BE2C (cell line): ENCODE results near the gene SMARCAL1.

Source experiments
- DNase-seq: peaks from one replicate; pipeline ENCODE4 v3.0.0-alpha.2; 2020
- H3K27me3 ChIP-seq: fragments of 250-450 bp; sonication (Bioruptor Pico); 2 replicates; pipeline ENCODE4 v1.5.1; 2020; ENCODE audit warnings: mild to moderate bottlenecking
- H3K36me3 ChIP-seq: fragments of 250-450 bp; sonication (Bioruptor Pico); 2 replicates; pipeline ENCODE4 v1.5.1; 2020; ENCODE audit warnings: mild to moderate bottlenecking
- H3K4me1 ChIP-seq: fragments of 250-450 bp; sonication (Bioruptor Pico); 2 replicates; pipeline ENCODE4 v1.5.1; 2020
- H3K4me3 ChIP-seq: 2 replicates; pipeline ENCODE4 v1.5.1; 2011; ENCODE audit warnings: low read depth, low read length
- H3K9me3 ChIP-seq: fragments of 250-450 bp; sonication (Bioruptor Pico); 2 replicates; pipeline ENCODE4 v1.5.1; 2020
- TF ChIP-seq, protein P1 (sequence below): IDR thresholded peaks from 2 replicates; pipeline ENCODE4 v1.5.1; 2012; ENCODE audit warnings: mild to moderate bottlenecking, low read depth, low read length

Gene SMARCAL1

DNA sequence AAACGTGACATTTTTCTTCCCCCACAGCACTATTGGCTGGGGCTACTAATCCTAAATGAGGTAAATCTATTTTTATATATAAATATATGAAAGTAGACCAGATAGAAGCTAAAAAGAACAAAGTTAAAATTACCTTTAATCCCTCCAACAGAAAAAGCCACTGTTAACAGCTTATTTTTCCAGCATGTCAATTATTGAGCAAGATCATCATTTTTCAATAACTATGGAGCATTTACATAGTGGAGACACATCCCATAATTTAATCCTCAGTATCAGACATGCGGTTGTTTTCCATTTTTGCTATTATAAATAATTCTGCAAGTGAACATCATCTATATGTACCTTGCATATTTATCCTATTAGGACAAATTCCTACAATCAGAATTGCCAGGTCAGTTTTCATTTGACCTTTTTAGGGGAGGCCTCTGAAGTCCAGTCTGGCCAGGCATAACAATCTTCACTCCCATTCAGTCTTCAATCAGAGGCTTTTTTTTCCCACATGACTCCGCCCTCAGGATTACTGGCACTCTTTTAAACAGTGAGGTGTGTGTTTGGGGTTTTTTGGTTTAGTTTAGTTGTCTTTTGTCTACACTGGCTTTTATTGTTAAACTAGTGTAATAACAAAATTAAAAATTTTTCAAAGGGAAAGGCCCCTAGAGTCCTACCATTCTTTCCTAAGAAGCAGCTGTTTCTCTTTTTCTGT, 29.2 kb downstream of the SMARCAL1 start:
- DNase-seq = no peak
- Histone ChIP-seq H3K4me1 (no peaks in the 10 kb centered on the region), H3K9me3 (no peaks in the 10 kb centered on the region), H3K27me3 (no peaks in the 10 kb centered on the region), H3K36me3 (peaks cover 4% of the 10 kb centered on the region), H3K4me3 (no peak overlapping the region)
- TF ChIP-seq, protein P1, sequence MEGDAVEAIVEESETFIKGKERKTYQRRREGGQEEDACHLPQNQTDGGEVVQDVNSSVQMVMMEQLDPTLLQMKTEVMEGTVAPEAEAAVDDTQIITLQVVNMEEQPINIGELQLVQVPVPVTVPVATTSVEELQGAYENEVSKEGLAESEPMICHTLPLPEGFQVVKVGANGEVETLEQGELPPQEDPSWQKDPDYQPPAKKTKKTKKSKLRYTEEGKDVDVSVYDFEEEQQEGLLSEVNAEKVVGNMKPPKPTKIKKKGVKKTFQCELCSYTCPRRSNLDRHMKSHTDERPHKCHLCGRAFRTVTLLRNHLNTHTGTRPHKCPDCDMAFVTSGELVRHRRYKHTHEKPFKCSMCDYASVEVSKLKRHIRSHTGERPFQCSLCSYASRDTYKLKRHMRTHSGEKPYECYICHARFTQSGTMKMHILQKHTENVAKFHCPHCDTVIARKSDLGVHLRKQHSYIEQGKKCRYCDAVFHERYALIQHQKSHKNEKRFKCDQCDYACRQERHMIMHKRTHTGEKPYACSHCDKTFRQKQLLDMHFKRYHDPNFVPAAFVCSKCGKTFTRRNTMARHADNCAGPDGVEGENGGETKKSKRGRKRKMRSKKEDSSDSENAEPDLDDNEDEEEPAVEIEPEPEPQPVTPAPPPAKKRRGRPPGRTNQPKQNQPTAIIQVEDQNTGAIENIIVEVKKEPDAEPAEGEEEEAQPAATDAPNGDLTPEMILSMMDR = no peak

DNA sequence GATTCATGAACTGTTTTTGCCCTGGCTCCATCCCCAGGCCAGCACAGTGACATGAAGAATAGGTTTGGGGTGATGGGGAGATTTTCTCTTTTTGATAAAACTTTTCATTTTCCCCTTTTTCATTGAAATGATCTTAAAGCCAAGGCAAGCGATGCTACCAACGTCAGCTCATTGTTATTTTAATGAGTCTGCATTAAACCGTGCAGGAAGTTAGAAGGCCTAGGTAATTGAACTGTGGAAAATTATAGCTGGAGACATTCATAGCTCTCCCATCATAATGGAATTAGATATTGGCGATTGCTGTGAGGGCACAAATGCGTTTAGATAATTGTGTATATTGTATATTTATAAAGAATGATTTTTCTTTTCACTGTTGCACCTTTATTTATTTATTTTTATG, 33.2 kb downstream of the SMARCAL1 start:
- Histone ChIP-seq H3K27me3 (no peaks in the 10 kb centered on the region), H3K4me1 (no peaks in the 10 kb centered on the region), H3K9me3 (no peaks in the 10 kb centered on the region), H3K36me3 (peaks cover 2% of the 10 kb centered on the region), H3K4me3 (no peak overlapping the region)
- TF ChIP-seq, protein P1 = no peak
- no peak for DNase-seq

DNA sequence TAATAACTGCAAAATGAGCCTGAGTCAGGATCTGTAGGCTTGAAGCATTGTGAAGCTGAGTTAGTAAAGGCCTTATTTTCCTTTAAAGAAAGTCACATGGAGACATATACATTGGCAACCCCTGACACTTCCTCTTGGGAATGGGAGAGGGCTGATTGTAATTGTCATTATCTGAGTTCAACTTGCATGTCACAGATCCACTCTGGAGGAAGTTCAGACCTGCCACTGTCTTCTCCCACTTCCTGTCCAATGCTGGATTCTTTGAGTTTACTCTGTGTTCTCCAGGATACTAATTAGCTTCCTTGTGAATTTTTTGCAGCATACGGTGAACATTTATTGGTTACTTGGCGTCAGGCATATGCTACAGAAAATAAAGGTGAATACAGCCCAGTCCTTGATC, 34.1 kb downstream of the SMARCAL1 start:
- no peaks in the 10 kb centered on the region for H3K4me1 ChIP-seq
- H3K27me3 ChIP-seq = no peaks in the 10 kb centered on the region
- TF ChIP-seq, protein P1 = no peak
- peaks cover 9% of the 10 kb centered on the region for H3K36me3 ChIP-seq
- no peak for DNase-seq
- no peak overlapping the region for H3K4me3 ChIP-seq
- no peaks in the 10 kb centered on the region for H3K9me3 ChIP-seq

DNA sequence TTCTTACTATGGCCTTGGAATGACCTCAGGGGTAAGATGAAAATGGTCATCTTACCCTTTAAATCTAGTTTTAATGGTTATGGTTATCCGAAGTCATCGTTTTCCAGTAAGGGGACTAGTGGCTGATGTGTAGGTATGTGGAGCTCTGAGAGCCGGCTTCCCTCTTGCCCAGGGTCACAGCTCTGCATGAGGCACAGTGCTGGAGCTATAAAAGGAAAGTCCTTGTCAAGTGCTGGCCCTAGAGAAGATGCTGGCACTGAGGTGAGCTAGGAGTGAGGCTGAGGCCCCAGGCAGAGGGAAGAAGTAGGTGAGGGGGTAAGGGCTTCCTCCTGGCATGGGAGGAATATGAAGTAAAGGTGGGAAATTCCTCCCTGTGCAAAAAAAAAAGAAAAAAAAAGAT, 35.0 kb downstream of the SMARCAL1 start:
- Histone ChIP-seq H3K27me3 (no peaks in the 10 kb centered on the region), H3K9me3 (no peaks in the 10 kb centered on the region), H3K4me1 (no peaks in the 10 kb centered on the region), H3K36me3 (peaks cover 9% of the 10 kb centered on the region), H3K4me3 (no peak overlapping the region)
- TF ChIP-seq, protein P1 = no peak
- DNase-seq = no peak

DNA sequence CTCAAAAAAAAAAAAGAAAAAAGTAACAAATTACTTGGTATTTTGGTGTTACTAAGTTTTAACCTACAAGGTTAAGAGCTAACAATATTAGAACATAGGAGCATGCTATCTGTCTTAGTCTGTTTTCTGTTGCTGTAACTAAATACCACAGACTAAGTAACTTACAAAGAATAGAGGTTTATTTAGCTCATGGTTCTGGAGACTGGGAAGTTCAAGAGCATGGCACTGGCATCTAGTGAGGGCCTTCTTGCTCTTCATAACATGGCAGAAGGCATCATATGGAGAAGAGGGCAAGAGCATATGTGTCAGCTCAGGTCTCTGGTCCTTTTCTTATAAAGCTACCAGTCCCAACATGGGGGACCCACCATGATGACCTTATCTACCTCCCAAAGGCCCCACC, 36.5 kb downstream of the SMARCAL1 start:
- TF ChIP-seq, protein P1 = no peak
- Histone ChIP-seq H3K4me3 (no peak overlapping the region), H3K36me3 (peaks cover 9% of the 10 kb centered on the region), H3K4me1 (no peaks in the 10 kb centered on the region), H3K9me3 (no peaks in the 10 kb centered on the region), H3K27me3 (no peaks in the 10 kb centered on the region)
- no peak for DNase-seq

DNA sequence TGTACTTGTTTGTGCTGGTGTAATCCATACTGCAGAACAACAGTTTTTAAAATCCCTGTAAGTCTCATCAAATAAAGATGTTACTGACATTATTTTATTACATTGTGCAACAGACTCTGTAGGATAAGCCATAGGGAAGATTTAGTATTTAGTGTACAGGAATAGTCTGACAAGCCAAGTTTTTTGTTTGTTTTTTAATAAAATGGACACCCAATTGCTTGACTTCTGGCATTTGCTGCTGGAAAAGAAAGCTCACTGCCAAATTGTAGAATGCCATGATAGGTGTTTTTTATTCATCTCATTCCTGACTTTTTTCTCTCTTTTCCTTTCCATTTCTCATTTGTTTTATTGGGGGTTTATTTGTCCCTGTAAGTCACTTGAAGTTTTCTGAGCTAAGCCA, 38.1 kb downstream of the SMARCAL1 start:
- no peak for DNase-seq
- peaks cover 9% of the 10 kb centered on the region for H3K36me3 ChIP-seq
- TF ChIP-seq, protein P1 = no peak

More for the DNA sequence above, 38.1 kb downstream of the SMARCAL1 start:
- Histone ChIP-seq H3K4me3 (no peak overlapping the region), H3K4me1 (no peaks in the 10 kb centered on the region), H3K9me3 (no peaks in the 10 kb centered on the region), H3K27me3 (no peaks in the 10 kb centered on the region)
